ENCODE data around the gene DCLK2. TPM values are rescaled to one million over a fixed set of nuclear protein-coding genes. Genes with fewer than 3 reads are reported as not detected.

Gene DCLK2
- total and polyA plus RNA-seq, 12 donors, result 4.1 to 33.4 (median 16.7) TPM

DNA sequence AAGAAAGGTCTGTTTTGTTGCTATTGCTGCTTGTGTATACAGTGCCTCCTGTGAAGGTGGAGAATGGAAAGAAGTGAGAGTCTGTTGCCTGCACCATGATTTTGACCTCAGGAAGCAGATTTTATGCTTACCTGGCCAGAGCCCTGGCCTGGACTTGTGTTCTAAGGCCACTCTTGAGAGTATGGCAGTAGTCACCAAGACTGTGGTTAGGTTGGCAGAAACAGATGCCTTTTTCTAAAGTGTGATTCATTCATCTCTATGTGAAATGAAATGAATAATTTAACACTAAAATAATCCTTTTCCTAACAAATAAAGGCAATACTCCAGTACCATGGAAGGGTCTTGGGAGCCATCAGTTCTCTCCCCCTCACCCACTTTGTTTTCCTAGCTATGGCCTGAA is 161.8 kb downstream of the DCLK2 start:
- Histone ChIP-seq H3K4me3 (no peak overlapping the region), H3K27ac (no peak overlapping the region), H3K4me1 (peaks cover 0 to 20% (median 5%) of the 10 kb centered on the region in 9 donors), H3K27me3 (no peaks in the 10 kb centered on the region), H3K36me3 (peaks cover 0 to 33% (median 0%) of the 10 kb centered on the region in 9 donors), H3K9me3 (no peaks in the 10 kb centered on the region)
- no peak for DNase-seq
- ATAC-seq, result no peak
- TF ChIP-seq, protein P1, sequence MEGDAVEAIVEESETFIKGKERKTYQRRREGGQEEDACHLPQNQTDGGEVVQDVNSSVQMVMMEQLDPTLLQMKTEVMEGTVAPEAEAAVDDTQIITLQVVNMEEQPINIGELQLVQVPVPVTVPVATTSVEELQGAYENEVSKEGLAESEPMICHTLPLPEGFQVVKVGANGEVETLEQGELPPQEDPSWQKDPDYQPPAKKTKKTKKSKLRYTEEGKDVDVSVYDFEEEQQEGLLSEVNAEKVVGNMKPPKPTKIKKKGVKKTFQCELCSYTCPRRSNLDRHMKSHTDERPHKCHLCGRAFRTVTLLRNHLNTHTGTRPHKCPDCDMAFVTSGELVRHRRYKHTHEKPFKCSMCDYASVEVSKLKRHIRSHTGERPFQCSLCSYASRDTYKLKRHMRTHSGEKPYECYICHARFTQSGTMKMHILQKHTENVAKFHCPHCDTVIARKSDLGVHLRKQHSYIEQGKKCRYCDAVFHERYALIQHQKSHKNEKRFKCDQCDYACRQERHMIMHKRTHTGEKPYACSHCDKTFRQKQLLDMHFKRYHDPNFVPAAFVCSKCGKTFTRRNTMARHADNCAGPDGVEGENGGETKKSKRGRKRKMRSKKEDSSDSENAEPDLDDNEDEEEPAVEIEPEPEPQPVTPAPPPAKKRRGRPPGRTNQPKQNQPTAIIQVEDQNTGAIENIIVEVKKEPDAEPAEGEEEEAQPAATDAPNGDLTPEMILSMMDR (IDR thresholded peaks at IDR 0.05), result no peak
- intact Hi-C loops (cut with DNase I), result loop anchor here in 7 of 10 donors (5.0 to 10.0 kb wide), 5 partner anchors 228 to 243 kb away; no protein-coding TSS in a partner anchor

DNA sequence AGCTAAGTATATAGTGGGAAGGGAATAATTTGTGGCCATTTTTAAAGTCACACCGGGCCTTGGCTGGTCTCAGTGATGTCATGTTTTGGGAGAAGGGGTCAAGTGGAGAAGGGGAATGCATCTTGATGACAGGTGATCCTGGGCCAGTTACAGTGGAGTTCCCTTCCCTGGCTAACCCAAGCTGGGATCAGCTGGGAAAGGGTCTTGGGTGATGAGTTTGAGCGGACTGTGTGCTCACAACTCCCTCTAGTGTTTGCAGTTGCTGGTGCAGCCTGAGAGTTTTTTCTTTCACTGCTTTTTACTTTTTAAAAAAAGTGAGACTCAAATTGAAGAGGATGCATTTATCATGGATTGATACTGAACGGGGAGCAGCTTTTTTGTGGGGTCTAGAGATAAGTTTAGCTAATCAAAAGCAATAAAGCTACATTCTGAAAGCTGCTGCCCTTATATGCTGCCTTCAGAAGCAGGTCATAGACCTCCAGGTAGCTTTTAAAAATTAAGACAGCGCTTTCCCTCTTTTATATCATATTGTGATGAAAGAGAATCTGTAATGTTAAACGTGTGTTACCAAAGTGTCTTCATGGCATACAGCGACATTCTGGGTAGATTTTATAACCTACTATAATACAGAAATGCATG is 164.7 kb downstream of the DCLK2 start:
- H3K27ac ChIP-seq, result no peak overlapping the region
- peaks cover 0 to 39% (median 0%) of the 10 kb centered on the region in 9 donors for H3K36me3 ChIP-seq
- H3K4me1 ChIP-seq, result no peaks in the 10 kb centered on the region
- 41 to 50% methylated on average over 6 of the region's 6 CpGs for WGBS, 2 donors
- peak in 6 of 8 donors; percentile 11 to 63 (median 50) for ATAC-seq
- no peaks in the 10 kb centered on the region for H3K27me3 ChIP-seq
- H3K9me3 ChIP-seq, result no peaks in the 10 kb centered on the region
- peak in 1 of 2 donors; percentile 25 for DNase-seq
- TF ChIP-seq, protein P1 (IDR thresholded peaks at IDR 0.05), result peak; percentile 82 to 94 (median 90)
- H3K4me3 ChIP-seq, result no peak overlapping the region
- intact Hi-C loops (cut with DNase I), result loop anchor here in 9 of 10 donors (1.0 to 10.0 kb wide), 8 partner anchors 231 to 246 kb away; no protein-coding TSS in a partner anchor

GRCh38 chr4:150243932-150244331 is 165.7 kb downstream of the DCLK2 start:
- no peak overlapping the region for H3K4me3 ChIP-seq
- H3K27me3 ChIP-seq, result no peaks in the 10 kb centered on the region
- ATAC-seq, result no peak
- H3K36me3 ChIP-seq, result peaks cover 0 to 49% (median 0%) of the 10 kb centered on the region in 9 donors
- H3K4me1 ChIP-seq, result no peaks in the 10 kb centered on the region
- TF ChIP-seq, protein P1 (IDR thresholded peaks at IDR 0.05), result no peak
- H3K27ac ChIP-seq, result no peak overlapping the region
- 93 to 95% methylated on average over 2 of the region's 2 CpGs for WGBS, 2 donors
- no peaks in the 10 kb centered on the region for H3K9me3 ChIP-seq
- intact Hi-C loops (cut with DNase I), result loop anchor here in 9 of 10 donors (1.0 to 10.0 kb wide), 8 partner anchors 232 to 247 kb away; no protein-coding TSS in a partner anchor
- DNase-seq, result no peak

DNA sequence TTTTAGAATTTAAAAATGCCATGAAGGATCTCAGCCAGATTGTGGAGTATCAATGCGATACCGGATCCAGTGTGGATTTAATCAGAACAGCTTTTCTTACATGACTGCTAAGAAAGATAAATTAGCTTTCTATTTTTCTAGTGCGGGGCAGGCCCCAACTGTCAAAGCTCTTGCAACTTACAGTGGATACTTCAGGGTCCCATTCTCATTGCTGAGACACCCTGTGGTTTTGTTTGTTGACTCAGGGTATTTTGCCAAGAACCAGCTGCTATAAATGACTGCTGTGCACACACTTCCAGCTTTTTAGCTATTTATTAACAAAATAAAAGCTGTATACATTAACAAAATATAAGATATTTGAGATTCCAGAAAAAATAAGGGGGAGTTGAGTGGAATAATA is 166.4 kb downstream of the DCLK2 start:
- TF ChIP-seq, protein P1 (IDR thresholded peaks at IDR 0.05), result no peak
- 69 to 75% methylated on average over 3 of the region's 3 CpGs for WGBS, 2 donors
- H3K4me1 ChIP-seq, result no peaks in the 10 kb centered on the region
- H3K36me3 ChIP-seq, result peaks cover 0 to 53% (median 0%) of the 10 kb centered on the region in 9 donors
- H3K27me3 ChIP-seq, result no peaks in the 10 kb centered on the region
- no peak for DNase-seq
- intact Hi-C loops (cut with DNase I), result loop anchor here in 7 of 10 donors (5.0 to 10.0 kb wide), 5 partner anchors 232 to 247 kb away; no protein-coding TSS in a partner anchor
- H3K27ac ChIP-seq, result no peak overlapping the region
- no peaks in the 10 kb centered on the region for H3K9me3 ChIP-seq
- no peak overlapping the region for H3K4me3 ChIP-seq
- no peak for ATAC-seq

Measured in heart right ventricle (tissue), 16 donors.